Measurements from ENCODE around the gene DDX49.

DNA sequence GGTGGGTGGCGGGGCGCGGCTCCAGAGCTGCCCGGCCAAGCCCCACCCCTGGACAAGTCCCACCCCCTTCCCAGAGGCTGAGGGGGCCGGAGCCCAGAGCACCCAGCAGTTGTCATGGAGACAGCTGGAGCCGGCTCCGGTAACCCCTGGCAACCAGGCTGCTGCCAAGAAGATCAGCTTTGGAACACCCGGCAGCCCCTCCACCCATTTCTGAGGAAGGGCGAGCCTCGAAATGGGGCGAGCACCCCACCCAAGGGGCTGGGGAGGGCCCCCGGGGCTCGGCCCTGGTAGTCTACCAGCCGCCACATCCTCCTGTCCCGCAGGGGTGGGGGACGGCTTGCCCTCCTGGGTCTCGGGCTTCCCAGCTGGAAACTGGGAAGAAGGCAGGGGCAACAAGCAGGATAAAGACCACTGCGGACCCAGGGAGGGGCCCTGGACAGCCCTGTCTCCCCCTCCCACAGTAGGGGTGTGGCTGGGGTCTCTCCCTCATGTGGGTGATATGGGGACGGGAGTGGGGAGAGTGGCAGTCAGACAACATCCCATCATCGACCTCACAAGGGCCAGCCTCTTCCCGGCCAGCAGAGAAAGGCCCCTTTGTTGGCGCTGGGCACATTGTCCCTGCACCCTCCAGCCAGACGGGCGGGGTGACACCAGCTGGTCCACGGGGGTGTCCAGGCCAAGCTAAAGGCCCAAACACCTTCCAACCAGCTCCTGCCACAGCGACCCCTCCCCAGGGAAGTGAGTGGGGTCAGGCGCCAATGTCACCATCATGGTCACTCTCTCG is 25.1 kb upstream of the DDX49 start:
- no peak for TF ChIP-seq POLR2A (IDR thresholded peaks at IDR 0.05)
- no peak for TF ChIP-seq EP300 (IDR thresholded peaks at IDR 0.05)

All from gastroesophageal sphincter (tissue), 2 donors.